CD4-positive, alpha-beta T cell treated with Interferon alpha-2 for 1 hour (primary cell): ENCODE data around the gene SMARCA2.

ENCODE experiments used
- DNase-seq, 2 donors: peaks; one replicate each; pipeline ENCODE4 v3.0.0-alpha.2; 2020 to 2022

SMARCA2 gene

GRCh38 chr9:2220036-2220435 is 204.9 kb downstream of the SMARCA2 start:
- DNase-seq = no peak

GRCh38 chr9:2227144-2227867 is 212.2 kb downstream of the SMARCA2 start:
- no peak for DNase-seq

- no peak for DNase-seq
Measured at GRCh38 chr9:2228132-2228531, 213.0 kb downstream of the SMARCA2 start.

GRCh38 chr9:2228641-2229040 is 213.5 kb downstream of the SMARCA2 start:
- DNase-seq = no peak

GRCh38 chr9:2229109-2229721 is 214.1 kb downstream of the SMARCA2 start:
- no peak for DNase-seq

- no peak for DNase-seq
Measured at GRCh38 chr9:2230362-2230761, 215.2 kb downstream of the SMARCA2 start.

- DNase-seq = no peak
Measured at GRCh38 chr9:2231101-2231500, 216.0 kb downstream of the SMARCA2 start.

- no peak for DNase-seq
Measured at GRCh38 chr9:2231829-2232228, 216.7 kb downstream of the SMARCA2 start.

GRCh38 chr9:2233274-2233673 is 218.1 kb downstream of the SMARCA2 start:
- no peak for DNase-seq

GRCh38 chr9:2234371-2234893 is 219.3 kb downstream of the SMARCA2 start:
- DNase-seq = no peak

- DNase-seq = no peak
Measured at GRCh38 chr9:2235623-2236022, 220.5 kb downstream of the SMARCA2 start.

- no peak for DNase-seq
Measured at GRCh38 chr9:2236850-2237249, 221.7 kb downstream of the SMARCA2 start.

GRCh38 chr9:2241461-2241835 is 226.3 kb downstream of the SMARCA2 start:
- no peak for DNase-seq

GRCh38 chr9:2241836-2242741 is 226.9 kb downstream of the SMARCA2 start:
- DNase-seq = peak; percentile 49 to 73

- DNase-seq = no peak
Measured at GRCh38 chr9:2242831-2243330, 227.7 kb downstream of the SMARCA2 start.
